Subcutaneous adipose tissue (tissue), 4 donors: ENCODE measurements around the gene C1orf159. TPM values are rescaled to one million over a fixed set of nuclear protein-coding genes. Genes with fewer than 3 reads are reported as not detected.

Experiments
- CTCF ChIP-seq: fragments of 450-650 bp; IDR thresholded peaks from one replicate; pipeline ENCODE4 v1.5.1; 2016; ENCODE audit warnings: low read depth, mild to moderate bottlenecking, control low read depth, antibody characterized with exemption, moderate library complexity
- total RNA-seq, 4 donors: library from RNA; depleted of rRNA; stranded (reverse); fragments of >200 nt; gene quantifications; one replicate each; pipeline ENCODE4 v1.1.0, GENCODE V29; 2016

The C1orf159 gene
- total RNA-seq, 4 donors from 2014 or later = 3.7 to 14.7 (median 7.2) TPM

GRCh38 chr1:1081311-1082238 lies 34.3 kb downstream of the C1orf159 start:
- TF ChIP-seq CTCF = no peak

- TF ChIP-seq CTCF = no peak
These were observed 35.0 kb downstream of the C1orf159 start for GRCh38 chr1:1080951-1081310.

GRCh38 chr1:1080122-1080757 lies 35.6 kb downstream of the C1orf159 start:
- TF ChIP-seq CTCF = no peak

GRCh38 chr1:1079408-1080121 lies 36.3 kb downstream of the C1orf159 start:
- TF ChIP-seq CTCF = no peak

GRCh38 chr1:1075148-1075935 lies 40.5 kb downstream of the C1orf159 start:
- no peak for TF ChIP-seq CTCF

GRCh38 chr1:1074631-1075147 lies 41.2 kb downstream of the C1orf159 start:
- TF ChIP-seq CTCF = no peak
